ENCODE measurements around the gene CUX1. TPM values are rescaled to one million over a fixed set of nuclear protein-coding genes. Genes with fewer than 3 reads are reported as not detected.

CUX1 gene
- total RNA-seq, 1 donor from 2014 or later = 66.4 TPM

DNA sequence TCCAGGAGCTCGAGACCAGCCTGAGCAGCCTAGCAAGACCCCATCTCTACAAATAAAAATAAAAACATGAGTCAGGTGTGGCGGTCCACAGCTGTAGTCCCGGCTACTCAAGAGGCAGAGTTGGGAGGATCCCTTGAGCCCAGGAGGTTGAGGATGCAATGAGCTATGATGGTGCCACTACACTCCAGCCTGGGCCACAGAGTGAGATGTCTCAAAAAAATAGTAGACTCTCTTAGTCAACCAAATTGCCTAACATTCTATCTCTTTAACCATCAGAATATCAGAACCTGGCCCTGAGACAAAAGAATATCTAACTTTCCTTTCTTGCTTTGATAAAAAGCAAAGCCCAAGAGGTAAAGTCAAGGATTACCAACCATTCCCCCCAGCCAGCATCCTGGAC, 35.0 kb upstream of the CUX1 start:
- Histone ChIP-seq H3K9ac (no peak overlapping the region), H3K4me2 (no peak overlapping the region), H3K9me3 (ENCODE audit: low read depth) (no peaks in the 10 kb centered on the region), H2AFZ (replicated peaks) (no peak overlapping the region), H3K79me2 (ENCODE audit: low read depth) (no peaks in the 10 kb centered on the region), H3K4me1 (no peaks in the 10 kb centered on the region), H3K27ac (no peak overlapping the region), H3K27me3 (no peaks in the 10 kb centered on the region), H3K4me3 (no peak overlapping the region), H3F3A (ENCODE audit: low read depth) (no peaks in the 10 kb centered on the region), H3K36me3 (no peaks in the 10 kb centered on the region), H4K20me1 (ENCODE audit: low read depth) (no peaks in the 10 kb centered on the region)
- Mint-ChIP-seq H3K27me3 (ENCODE audit: insufficient read depth, low read depth) (peaks cover 2% of the 10 kb centered on the region), H3K4me1 (peaks cover 18% of the 10 kb centered on the region), H3K4me3 (no peak overlapping the region), H3K36me3 (no peaks in the 10 kb centered on the region), H3K9me3 (no peaks in the 10 kb centered on the region), H3K27ac (no peak overlapping the region)
- DNase-seq (ENCODE audit: low spot score) = no peak
- TF ChIP-seq EZH2 (IDR thresholded peaks at IDR 0.05) (no peak), EZH2phosphoT487 (IDR thresholded peaks at IDR 0.05) (no peak)
- TF ChIP-seq, protein P1, sequence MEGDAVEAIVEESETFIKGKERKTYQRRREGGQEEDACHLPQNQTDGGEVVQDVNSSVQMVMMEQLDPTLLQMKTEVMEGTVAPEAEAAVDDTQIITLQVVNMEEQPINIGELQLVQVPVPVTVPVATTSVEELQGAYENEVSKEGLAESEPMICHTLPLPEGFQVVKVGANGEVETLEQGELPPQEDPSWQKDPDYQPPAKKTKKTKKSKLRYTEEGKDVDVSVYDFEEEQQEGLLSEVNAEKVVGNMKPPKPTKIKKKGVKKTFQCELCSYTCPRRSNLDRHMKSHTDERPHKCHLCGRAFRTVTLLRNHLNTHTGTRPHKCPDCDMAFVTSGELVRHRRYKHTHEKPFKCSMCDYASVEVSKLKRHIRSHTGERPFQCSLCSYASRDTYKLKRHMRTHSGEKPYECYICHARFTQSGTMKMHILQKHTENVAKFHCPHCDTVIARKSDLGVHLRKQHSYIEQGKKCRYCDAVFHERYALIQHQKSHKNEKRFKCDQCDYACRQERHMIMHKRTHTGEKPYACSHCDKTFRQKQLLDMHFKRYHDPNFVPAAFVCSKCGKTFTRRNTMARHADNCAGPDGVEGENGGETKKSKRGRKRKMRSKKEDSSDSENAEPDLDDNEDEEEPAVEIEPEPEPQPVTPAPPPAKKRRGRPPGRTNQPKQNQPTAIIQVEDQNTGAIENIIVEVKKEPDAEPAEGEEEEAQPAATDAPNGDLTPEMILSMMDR (IDR thresholded peaks at IDR 0.05) = no peak

DNA sequence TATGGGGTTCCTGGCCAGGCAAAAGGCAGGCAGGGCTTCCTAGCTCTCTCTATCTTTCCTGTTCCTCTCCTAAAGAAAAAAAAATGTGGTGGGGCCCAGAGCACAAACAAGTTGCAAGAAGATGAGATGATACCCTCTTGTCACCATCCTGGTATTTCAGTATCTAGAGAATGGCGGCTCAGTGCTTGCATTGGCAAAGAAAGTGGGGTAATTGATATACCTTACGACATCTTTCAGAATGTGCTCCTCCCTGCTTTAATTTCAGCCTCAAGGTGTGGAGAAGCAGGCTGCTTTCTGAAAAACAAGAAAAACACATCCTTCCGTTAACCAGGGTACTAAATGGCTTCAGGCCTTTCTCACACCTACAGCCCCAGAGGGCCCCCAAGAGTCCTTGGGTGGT, 34.5 kb upstream of the CUX1 start:
- Mint-ChIP-seq H3K27ac (no peak overlapping the region), H3K36me3 (no peaks in the 10 kb centered on the region)

DNA sequence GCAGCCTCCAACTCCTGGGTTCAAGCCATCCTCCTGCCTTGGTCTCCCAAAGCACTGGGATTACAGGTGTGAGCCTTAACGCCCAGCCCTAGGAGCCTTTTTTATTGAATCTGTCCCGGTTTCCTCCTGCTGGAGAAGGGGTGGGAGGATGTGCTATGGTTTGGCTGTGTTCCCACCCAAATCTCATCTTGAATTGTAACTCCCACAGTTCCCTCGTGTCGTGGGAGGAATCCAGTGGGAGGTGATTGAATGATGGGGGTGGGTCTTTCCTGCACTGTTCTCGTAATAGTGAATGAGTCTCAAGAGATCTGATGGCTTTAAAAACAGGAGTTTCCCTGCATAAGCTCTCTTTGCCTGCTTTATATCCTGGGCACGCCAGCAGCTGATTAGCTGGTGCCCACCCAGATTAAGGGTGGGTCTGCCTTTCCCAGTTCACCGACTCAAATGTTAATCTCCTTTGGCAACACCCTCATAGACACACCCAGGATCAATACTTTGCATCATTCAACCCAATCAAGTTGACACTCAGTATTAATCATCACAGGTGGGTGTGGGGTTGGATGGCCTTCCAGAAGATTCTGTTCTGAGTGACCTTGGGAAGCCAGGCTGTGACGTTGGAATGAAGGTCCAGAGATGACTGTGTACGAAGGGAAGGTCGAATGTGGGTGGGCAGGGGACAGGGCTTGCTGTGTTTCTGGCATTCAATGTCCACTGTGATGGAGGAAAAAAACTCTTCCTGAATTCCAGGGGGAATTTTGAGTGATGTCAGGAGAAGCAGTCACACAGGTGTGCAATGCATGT, 33.8 kb upstream of the CUX1 start:
- H3K36me3 ChIP-seq = no peaks in the 10 kb centered on the region

More for the DNA sequence above, 34.5 kb upstream of the CUX1 start:
- H3K27me3 ChIP-seq = no peaks in the 10 kb centered on the region
- no peaks in the 10 kb centered on the region for H3K79me2 ChIP-seq (ENCODE audit: low read depth)
- no peaks in the 10 kb centered on the region for H3K9me3 ChIP-seq (ENCODE audit: low read depth)
- H4K20me1 ChIP-seq (ENCODE audit: low read depth) = no peaks in the 10 kb centered on the region
- no peak overlapping the region for H3K4me3 ChIP-seq
- DNase-seq (ENCODE audit: low spot score) = no peak
- H3K9me3 Mint-ChIP-seq = no peaks in the 10 kb centered on the region
- H3K27me3 Mint-ChIP-seq (ENCODE audit: insufficient read depth, low read depth) = peaks cover 5% of the 10 kb centered on the region
- H3K27ac ChIP-seq = no peak overlapping the region
- no peak for TF ChIP-seq EZH2phosphoT487 (IDR thresholded peaks at IDR 0.05)
- TF ChIP-seq, protein P1 (IDR thresholded peaks at IDR 0.05) = no peak
- no peak for TF ChIP-seq EZH2 (IDR thresholded peaks at IDR 0.05)
- H3F3A ChIP-seq (ENCODE audit: low read depth) = no peaks in the 10 kb centered on the region
- H3K9ac ChIP-seq = no peak overlapping the region
- no peak overlapping the region for H3K4me3 Mint-ChIP-seq
- no peaks in the 10 kb centered on the region for H3K4me1 ChIP-seq
- H3K4me1 Mint-ChIP-seq = peaks cover 18% of the 10 kb centered on the region
- no peaks in the 10 kb centered on the region for H3K36me3 ChIP-seq
- no peak overlapping the region for H2AFZ ChIP-seq (replicated peaks)
- no peak overlapping the region for H3K4me2 ChIP-seq

More for the DNA sequence above, 33.8 kb upstream of the CUX1 start:
- Mint-ChIP-seq H3K4me1 (peaks cover 18% of the 10 kb centered on the region), H3K27me3 (ENCODE audit: insufficient read depth, low read depth) (peaks cover 5% of the 10 kb centered on the region), H3K27ac (no peak overlapping the region), H3K4me3 (no peak overlapping the region), H3K9me3 (no peaks in the 10 kb centered on the region), H3K36me3 (no peaks in the 10 kb centered on the region)
- Histone ChIP-seq H3K4me2 (no peak overlapping the region), H3K27ac (no peak overlapping the region), H3K9ac (no peak overlapping the region), H3K27me3 (no peaks in the 10 kb centered on the region), H4K20me1 (ENCODE audit: low read depth) (no peaks in the 10 kb centered on the region), H3K9me3 (ENCODE audit: low read depth) (no peaks in the 10 kb centered on the region), H3K79me2 (ENCODE audit: low read depth) (no peaks in the 10 kb centered on the region), H3K4me1 (no peaks in the 10 kb centered on the region), H3K4me3 (no peak overlapping the region), H2AFZ (replicated peaks) (no peak overlapping the region), H3F3A (ENCODE audit: low read depth) (no peaks in the 10 kb centered on the region)
- TF ChIP-seq EZH2 (IDR thresholded peaks at IDR 0.05) (no peak), EZH2phosphoT487 (IDR thresholded peaks at IDR 0.05) (no peak)
- TF ChIP-seq, protein P1 (IDR thresholded peaks at IDR 0.05) = no peak
- no peak for DNase-seq (ENCODE audit: low spot score)

All from neural progenitor cell (in vitro differentiated cells).